HG03520 (cell line): ENCODE data around the gene KLF7.

Experiments
- ATAC-seq: cut with Tn5 transposase; IDR thresholded peaks from one replicate; pipeline ENCODE4 v1.9.1; 2021; ENCODE audit warnings: mild to moderate bottlenecking, moderate library complexity; ENCODE audit not compliant: unreplicated experiment

The KLF7 gene

GRCh38 chr2:207097278-207097677, 68.5 kb downstream of the KLF7 start:
- ATAC-seq: no peak

- no peak for ATAC-seq
These were observed 69.8 kb downstream of the KLF7 start for GRCh38 chr2:207095963-207096362.

- ATAC-seq: no peak
These were observed 72.5 kb downstream of the KLF7 start for GRCh38 chr2:207093234-207093633.

- no peak for ATAC-seq
These were observed 72.9 kb downstream of the KLF7 start for GRCh38 chr2:207092818-207093217.

GRCh38 chr2:207091928-207092327, 73.8 kb downstream of the KLF7 start:
- ATAC-seq: no peak

GRCh38 chr2:207091176-207091575, 74.6 kb downstream of the KLF7 start:
- no peak for ATAC-seq

- ATAC-seq: no peak
These were observed 75.4 kb downstream of the KLF7 start for GRCh38 chr2:207090389-207090788.

- ATAC-seq: no peak
These were observed 76.9 kb downstream of the KLF7 start for GRCh38 chr2:207088839-207089238.

- no peak for ATAC-seq
These were observed 77.5 kb downstream of the KLF7 start for GRCh38 chr2:207088276-207088675.

GRCh38 chr2:207087046-207087902, 78.5 kb downstream of the KLF7 start:
- no peak for ATAC-seq

GRCh38 chr2:207086136-207086535, 79.6 kb downstream of the KLF7 start:
- ATAC-seq: no peak

- ATAC-seq: no peak
These were observed 80.6 kb downstream of the KLF7 start for GRCh38 chr2:207085110-207085509.

GRCh38 chr2:207083361-207084110, 82.2 kb downstream of the KLF7 start:
- ATAC-seq: no peak

- no peak for ATAC-seq
These were observed 83.1 kb downstream of the KLF7 start for GRCh38 chr2:207082619-207083018.

- ATAC-seq: no peak
These were observed 87.5 kb downstream of the KLF7 start for GRCh38 chr2:207078186-207078798.

- no peak for ATAC-seq
These were observed 88.5 kb downstream of the KLF7 start for GRCh38 chr2:207077266-207077665.

GRCh38 chr2:207075456-207075855, 90.3 kb downstream of the KLF7 start:
- ATAC-seq: no peak

GRCh38 chr2:207073801-207074678, 91.7 kb downstream of the KLF7 start:
- ATAC-seq: no peak

- no peak for ATAC-seq
These were observed 92.3 kb downstream of the KLF7 start for GRCh38 chr2:207073412-207073800.

GRCh38 chr2:207072571-207072970, 93.2 kb downstream of the KLF7 start:
- no peak for ATAC-seq

- ATAC-seq: no peak
These were observed 93.9 kb downstream of the KLF7 start for GRCh38 chr2:207071820-207072219.
